Stromal cell of bone marrow (primary cell): Measurements from ENCODE around the gene CDC42EP2.

Experiments used
- DNase-seq: peaks from one replicate; pipeline ENCODE4 v3.0.0-alpha.2; 2012; ENCODE audit warnings: low read depth

The CDC42EP2 gene

GRCh38 chr11:65356394-65356972 is 41.8 kb downstream of the CDC42EP2 start:
- no peak for DNase-seq

GRCh38 chr11:65357856-65358356 is 43.2 kb downstream of the CDC42EP2 start:
- no peak for DNase-seq

- no peak for DNase-seq
Measured at GRCh38 chr11:65362320-65362931, 47.8 kb downstream of the CDC42EP2 start.

GRCh38 chr11:65362966-65363365 is 48.3 kb downstream of the CDC42EP2 start:
- no peak for DNase-seq

GRCh38 chr11:65363770-65364169 is 49.1 kb downstream of the CDC42EP2 start:
- DNase-seq: no peak

- peak; percentile 69 for DNase-seq
Measured at GRCh38 chr11:65366340-65366773, 51.7 kb downstream of the CDC42EP2 start.

- DNase-seq: no peak
Measured at GRCh38 chr11:65370659-65371049, 56.0 kb downstream of the CDC42EP2 start.
